MM.1S (cell line): ENCODE results near the gene MESD.

Experiments
- DNase-seq: peaks from one replicate; pipeline ENCODE4 v3.0.0-alpha.2; 2015
- H2AFZ ChIP-seq: fragments of 300-600 bp; sonication (generic); 2 replicates; pipeline ENCODE4 v1.6.0; 2016; ENCODE audit warnings: antibody characterized with exemption, low read length
- H3F3A ChIP-seq: fragments of 300-600 bp; sonication (generic); 2 replicates; pipeline ENCODE4 v1.6.1; 2016; ENCODE audit warnings: mild to moderate bottlenecking, antibody characterized with exemption, low read length, moderate library complexity, mixed read lengths; ENCODE audit not compliant: insufficient read depth
- H3K27ac ChIP-seq: fragments of 300-600 bp; sonication (generic); 2 replicates; pipeline ENCODE4 v1.5.1; 2016; ENCODE audit warnings: mild to moderate bottlenecking, low read length
- H3K27me3 ChIP-seq: fragments of 300-600 bp; sonication (generic); replicated peaks from 2 replicates; pipeline ENCODE4 v1.6.0; 2016; ENCODE audit warnings: low read length; ENCODE audit not compliant: insufficient read depth
- H3K36me3 ChIP-seq: fragments of 300-600 bp; sonication (generic); replicated peaks from 2 replicates; pipeline ENCODE4 v1.6.1; 2016; ENCODE audit warnings: mild to moderate bottlenecking, low read length, mixed read lengths; ENCODE audit not compliant: insufficient read depth
- H3K4me1 ChIP-seq: fragments of 300-600 bp; sonication (generic); 2 replicates; pipeline ENCODE4 v1.6.1; 2016; ENCODE audit warnings: low read length, mixed read lengths
- H3K4me2 ChIP-seq: fragments of 300-600 bp; sonication (generic); 2 replicates; pipeline ENCODE4 v1.6.0; 2016; ENCODE audit warnings: low read depth, low read length
- H3K4me3 ChIP-seq: fragments of 300-600 bp; sonication (generic); 2 replicates; pipeline ENCODE4 v1.5.1; 2016; ENCODE audit warnings: low read length, mixed read lengths
- H3K79me2 ChIP-seq: fragments of 300-600 bp; sonication (generic); 2 replicates; pipeline ENCODE4 v1.6.1; 2016; ENCODE audit warnings: mixed run types, low read length, mixed read lengths
- H3K9ac ChIP-seq: fragments of 300-600 bp; sonication (generic); 2 replicates; pipeline ENCODE4 v1.6.1; 2016; ENCODE audit warnings: low read length, mixed read lengths
- H3K9me2 ChIP-seq: fragments of 300-600 bp; sonication (generic); replicated peaks from 2 replicates; pipeline ENCODE4 v1.6.1; 2016; ENCODE audit warnings: mild to moderate bottlenecking, low read length, mixed read lengths; ENCODE audit not compliant: insufficient read depth
- H3K9me3 ChIP-seq: fragments of 300-600 bp; sonication (generic); replicated peaks from 2 replicates; pipeline ENCODE4 v1.6.1; 2016; ENCODE audit warnings: mild to moderate bottlenecking, low read length, mixed read lengths; ENCODE audit not compliant: insufficient read depth
- H4K20me1 ChIP-seq: fragments of 300-600 bp; sonication (generic); 2 replicates; pipeline ENCODE4 v1.6.1; 2016; ENCODE audit warnings: mild to moderate bottlenecking, low read length, moderate library complexity, mixed read lengths; ENCODE audit not compliant: insufficient read depth
- CTCF ChIP-seq: fragments of 300-600 bp; sonication (generic); IDR thresholded peaks from 2 replicates; pipeline ENCODE4 v1.5.1; 2016; ENCODE audit warnings: antibody characterized with exemption, low read length, mixed read lengths
- EZH2 ChIP-seq: fragments of 300-600 bp; sonication (generic); optimal IDR thresholded peaks from 2 replicates; pipeline ENCODE3; 2017; ENCODE audit warnings: low read depth, mild to moderate bottlenecking, antibody characterized with exemption, low read length, mixed read lengths
- EZH2phosphoT487 ChIP-seq: fragments of 300-600 bp; sonication (generic); IDR thresholded peaks from 2 replicates; pipeline ENCODE4 v1.6.1; 2018; ENCODE audit warnings: antibody characterized with exemption, low read length

MESD gene

GRCh38 chr15:80936288-80937078 lies 53.1 kb downstream of the MESD start:
- no peaks in the 10 kb centered on the region for H4K20me1 ChIP-seq
- no peak overlapping the region for H3K27ac ChIP-seq
- no peaks in the 10 kb centered on the region for H3K36me3 ChIP-seq
- no peak overlapping the region for H2AFZ ChIP-seq
- no peaks in the 10 kb centered on the region for H3K9me3 ChIP-seq
- H3K4me1 ChIP-seq: no peaks in the 10 kb centered on the region
- no peaks in the 10 kb centered on the region for H3F3A ChIP-seq
- TF ChIP-seq EZH2 (no peak), CTCF (no peak), EZH2phosphoT487 (no peak)
- no peak overlapping the region for H3K4me3 ChIP-seq
- no peaks in the 10 kb centered on the region for H3K9me2 ChIP-seq
- no peak overlapping the region for H3K4me2 ChIP-seq
- no peaks in the 10 kb centered on the region for H3K79me2 ChIP-seq
- no peak overlapping the region for H3K9ac ChIP-seq
- no peak for DNase-seq
- H3K27me3 ChIP-seq: no peaks in the 10 kb centered on the region

- no peaks in the 10 kb centered on the region for H3K9me3 ChIP-seq
- no peaks in the 10 kb centered on the region for H4K20me1 ChIP-seq
- no peaks in the 10 kb centered on the region for H3F3A ChIP-seq
- H3K79me2 ChIP-seq: no peaks in the 10 kb centered on the region
- no peaks in the 10 kb centered on the region for H3K9me2 ChIP-seq
- no peak for DNase-seq
- H3K4me3 ChIP-seq: no peak overlapping the region
- H3K27ac ChIP-seq: no peak overlapping the region
- H3K4me1 ChIP-seq: no peaks in the 10 kb centered on the region
- no peak overlapping the region for H3K4me2 ChIP-seq
- TF ChIP-seq CTCF: no peak
- no peak for TF ChIP-seq EZH2
- no peak for TF ChIP-seq EZH2phosphoT487
- H3K36me3 ChIP-seq: no peaks in the 10 kb centered on the region
- H2AFZ ChIP-seq: no peak overlapping the region
- H3K9ac ChIP-seq: no peak overlapping the region
- H3K27me3 ChIP-seq: no peaks in the 10 kb centered on the region
Measured at GRCh38 chr15:80934761-80935221, 54.8 kb downstream of the MESD start.

GRCh38 chr15:80932989-80933388 lies 56.6 kb downstream of the MESD start:
- no peak for TF ChIP-seq EZH2phosphoT487
- no peak for TF ChIP-seq EZH2
- TF ChIP-seq CTCF: no peak
- Histone ChIP-seq H2AFZ (no peak overlapping the region), H3K36me3 (no peaks in the 10 kb centered on the region)

More at GRCh38 chr15:80932989-80933388, 56.6 kb downstream of the MESD start:
- no peaks in the 10 kb centered on the region for H3K9me2 ChIP-seq
- H3K4me3 ChIP-seq: no peak overlapping the region
- no peak overlapping the region for H3K27ac ChIP-seq
- H3F3A ChIP-seq: no peaks in the 10 kb centered on the region
- H3K27me3 ChIP-seq: no peaks in the 10 kb centered on the region
- no peaks in the 10 kb centered on the region for H4K20me1 ChIP-seq
- H3K4me1 ChIP-seq: no peaks in the 10 kb centered on the region
- no peaks in the 10 kb centered on the region for H3K79me2 ChIP-seq
- H3K9me3 ChIP-seq: no peaks in the 10 kb centered on the region
- H3K9ac ChIP-seq: no peak overlapping the region
- no peak for DNase-seq
- H3K4me2 ChIP-seq: no peak overlapping the region
